HG02623 (cell line): Measurements from ENCODE around the gene SMYD1.
A peak's percentile ranks its signal among the peaks of the same experiment; 100 is the strongest.
"Not testable (repeated sequence)": the region's sequence is repeated elsewhere in the genome, so short reads cannot be mapped to it uniquely, and the experiment has no call there.

Experiments
- ATAC-seq: cut with Tn5 transposase; IDR thresholded peaks from one replicate; pipeline ENCODE4 v1.9.1; 2021; ENCODE audit warnings: moderate library complexity; ENCODE audit not compliant: unreplicated experiment

Gene SMYD1

GRCh38 chr2:88067598-88067997 is at the start of gene SMYD1:
Gene SMYD1 (plus strand): TSS chr2:88067825. CDS start chr2:88067865, 40 bp downstream.
- no peak for ATAC-seq

DNA sequence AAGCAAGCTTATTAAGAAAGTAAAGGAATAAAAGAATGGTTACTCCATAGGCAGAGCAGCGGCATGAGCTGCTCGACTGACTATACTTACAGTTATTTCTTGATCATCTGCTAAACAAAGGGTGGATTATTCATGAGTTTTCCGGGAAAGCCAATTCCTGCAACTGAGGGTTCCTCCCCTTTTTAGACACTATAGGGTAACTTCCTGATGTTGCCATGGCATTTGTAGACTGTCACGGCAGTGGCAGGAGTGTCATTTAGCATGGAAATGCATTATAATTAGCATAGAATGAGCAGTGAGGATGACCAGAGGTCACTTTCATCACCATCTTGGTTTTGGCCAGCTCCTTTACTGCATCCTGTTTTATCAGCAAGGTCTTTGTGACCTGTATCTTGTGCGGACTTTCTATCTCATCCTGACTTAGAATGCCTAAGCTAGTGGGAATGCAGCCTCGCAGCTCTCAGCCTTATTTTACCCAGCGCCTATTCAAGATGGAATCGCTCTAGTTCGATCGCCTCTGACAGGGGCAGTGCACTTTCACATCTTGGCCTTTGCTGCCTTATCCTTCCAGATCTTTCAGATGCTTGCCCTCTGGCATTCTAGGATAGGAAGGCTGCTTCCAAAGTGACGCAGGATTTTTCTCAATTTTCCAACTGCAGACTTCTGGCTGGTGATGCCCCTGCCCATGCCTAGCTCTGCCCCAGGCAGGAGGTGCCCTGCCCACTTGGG is 49.4 kb upstream of the SMYD1 start:
- not testable (repeated sequence) for ATAC-seq

DNA sequence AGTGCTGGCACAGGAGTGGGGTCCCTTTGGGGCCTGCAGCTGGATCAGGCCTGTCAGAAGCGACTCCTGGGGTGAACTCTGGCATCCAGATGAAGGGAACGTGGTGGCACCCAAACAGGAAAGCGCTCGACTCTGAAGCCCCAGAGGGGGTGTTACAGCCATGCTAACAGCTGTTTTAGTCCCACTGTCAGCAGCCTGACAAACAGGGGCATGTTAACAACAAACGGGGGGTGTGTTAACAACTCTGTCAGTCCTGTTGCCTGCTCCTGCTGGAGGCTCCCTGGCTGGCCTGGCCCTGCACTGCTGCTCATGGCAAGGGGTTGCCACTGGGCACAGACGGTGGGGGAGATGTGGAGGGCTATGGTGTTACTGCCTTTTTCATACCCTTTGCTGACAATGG is 48.7 kb upstream of the SMYD1 start:
- no peak for ATAC-seq

- ATAC-seq, result no peak
Measured at GRCh38 chr2:88019985-88020384, 47.6 kb upstream of the SMYD1 start.

- ATAC-seq, result no peak
Measured at GRCh38 chr2:88022669-88022921, 45.0 kb upstream of the SMYD1 start.

DNA sequence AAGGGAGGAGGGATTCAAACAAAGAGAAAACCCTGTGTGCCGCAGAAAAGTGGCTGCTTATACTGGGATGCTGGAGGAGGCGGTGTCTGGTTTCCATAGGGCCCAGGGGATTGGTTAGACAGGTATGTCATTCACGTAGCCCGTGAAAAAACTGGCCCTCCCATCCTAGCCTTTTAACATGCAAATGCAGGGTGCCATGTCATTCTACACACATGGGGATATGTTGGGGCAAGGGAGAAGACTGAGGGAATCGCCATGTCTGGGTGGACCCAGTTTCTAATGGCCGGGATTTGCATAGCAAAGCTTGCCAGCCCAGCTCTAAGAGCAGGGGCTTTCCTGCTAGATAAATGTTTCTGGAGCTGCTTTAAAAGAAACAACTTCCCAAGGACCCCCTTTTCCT is 43.1 kb upstream of the SMYD1 start:
- ATAC-seq, result no peak

- ATAC-seq, result peak; percentile 44
Measured at GRCh38 chr2:88027697-88028389, 39.8 kb upstream of the SMYD1 start.

GRCh38 chr2:88028931-88029330 is 38.7 kb upstream of the SMYD1 start:
- no peak for ATAC-seq

GRCh38 chr2:88032070-88032702 is 35.4 kb upstream of the SMYD1 start:
- no peak for ATAC-seq

DNA sequence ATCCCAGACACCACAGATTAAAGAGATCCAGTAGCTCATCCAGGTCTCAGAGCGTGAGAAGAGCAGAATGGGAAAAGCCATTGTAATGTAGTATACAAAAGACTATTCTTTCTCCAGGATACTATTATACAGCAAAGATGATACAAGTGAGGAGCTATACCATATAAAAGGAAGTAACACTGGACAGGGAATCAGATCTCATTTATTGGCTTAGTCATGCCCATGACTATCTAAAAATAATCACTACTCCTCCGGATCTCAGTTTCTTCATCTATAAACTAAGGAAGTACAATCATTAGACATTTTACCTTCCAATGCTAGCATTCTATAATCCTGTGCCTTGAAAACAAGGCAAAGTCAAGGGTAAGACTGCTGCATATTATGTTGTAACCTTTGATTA is 31.4 kb upstream of the SMYD1 start:
- ATAC-seq, result no peak

- no peak for ATAC-seq
Measured at GRCh38 chr2:88036606-88037005, 31.0 kb upstream of the SMYD1 start.

GRCh38 chr2:88038263-88039105 is 29.1 kb upstream of the SMYD1 start:
- no peak for ATAC-seq

DNA sequence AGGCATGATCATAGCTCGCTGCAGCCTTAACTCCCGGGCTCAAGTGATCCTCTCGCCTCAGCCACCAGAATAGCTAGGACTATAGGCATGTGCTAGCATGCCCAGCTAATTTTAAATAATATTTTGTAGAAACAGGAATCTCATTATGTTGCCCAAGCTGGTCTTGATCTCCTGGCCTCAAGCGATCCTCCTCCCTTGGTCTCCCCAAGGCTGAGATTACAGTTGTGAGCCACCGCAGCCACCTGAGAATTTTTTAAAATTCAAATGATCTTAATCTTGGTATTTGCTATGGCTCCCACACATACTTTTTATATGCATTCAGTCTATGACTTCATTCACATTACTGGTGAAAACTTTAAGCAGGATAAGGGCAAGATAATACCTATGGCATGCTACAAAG is 25.1 kb upstream of the SMYD1 start:
- no peak for ATAC-seq

GRCh38 chr2:88045561-88045960 is 22.1 kb upstream of the SMYD1 start:
- ATAC-seq, result not testable (repeated sequence)

GRCh38 chr2:88048541-88048940 is 19.1 kb upstream of the SMYD1 start:
- no peak for ATAC-seq

- no peak for ATAC-seq
Measured at GRCh38 chr2:88049622-88050021, 18.0 kb upstream of the SMYD1 start.

DNA sequence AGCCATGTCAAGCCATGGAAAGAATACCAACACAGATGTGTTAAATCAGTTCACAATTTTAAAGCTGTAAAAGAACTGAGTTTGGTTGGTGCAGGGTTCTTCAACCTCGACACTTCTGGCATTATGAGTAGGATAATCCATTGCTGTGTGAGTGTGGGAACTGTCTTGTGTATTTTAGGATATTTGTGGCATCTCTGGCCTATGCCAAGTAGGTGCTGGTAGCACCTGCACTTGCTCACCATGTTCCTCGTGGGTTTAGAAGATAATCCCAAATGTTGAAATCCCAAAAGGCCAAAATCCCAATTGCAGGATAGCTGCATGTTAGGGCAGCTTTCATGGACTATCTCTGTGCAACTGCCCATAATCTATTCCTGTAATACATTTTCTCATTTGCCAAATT is 15.8 kb upstream of the SMYD1 start:
- ATAC-seq, result no peak

DNA sequence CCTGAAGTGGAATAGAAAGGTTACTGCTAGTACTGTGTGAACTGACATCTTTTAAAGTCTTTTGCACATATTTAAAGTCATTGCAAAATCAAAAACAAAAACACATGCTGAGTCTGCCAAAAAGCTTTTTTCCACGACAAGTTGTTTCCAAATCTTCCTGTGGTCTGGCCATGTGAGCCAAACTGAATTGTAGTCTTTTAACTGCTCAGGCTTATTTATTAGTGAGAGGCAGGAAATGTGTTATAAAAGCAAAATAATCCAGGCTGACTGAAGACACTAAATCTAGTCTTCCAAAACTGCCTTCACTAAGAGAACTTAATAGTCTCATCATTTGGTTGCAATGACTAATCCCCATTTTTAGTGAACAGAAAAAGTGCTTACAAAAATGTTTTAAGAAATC is 14.3 kb upstream of the SMYD1 start:
- no peak for ATAC-seq

GRCh38 chr2:88053934-88054781 is 13.5 kb upstream of the SMYD1 start:
- ATAC-seq, result no peak

DNA sequence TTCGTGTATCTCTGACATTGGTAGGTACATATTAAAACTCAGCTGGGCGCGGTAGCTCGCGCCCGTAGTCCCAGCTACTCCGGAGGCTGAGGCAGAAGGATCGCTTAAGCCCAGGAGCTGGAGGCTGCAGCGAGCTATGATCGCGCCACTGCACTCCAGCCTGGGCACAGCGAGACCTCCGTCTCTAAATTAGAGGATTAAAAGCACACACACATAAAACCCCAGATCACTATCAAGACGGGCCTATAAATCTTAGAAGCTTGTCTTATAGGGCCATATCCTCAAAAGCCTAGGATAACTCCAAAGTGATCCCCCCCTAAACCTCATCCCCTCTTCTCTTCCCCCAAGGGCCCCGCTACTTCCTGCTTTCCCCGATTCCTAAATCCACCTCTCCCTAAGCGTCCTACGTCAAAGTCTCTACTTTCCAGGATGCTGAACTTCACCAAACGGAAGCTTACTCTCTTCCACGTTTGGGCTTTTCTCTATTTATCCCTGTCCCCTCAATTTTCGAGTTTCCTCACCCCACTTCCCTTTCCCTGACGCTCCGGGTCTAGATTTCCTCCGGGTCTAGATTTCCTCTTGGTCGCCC is 12.7 kb upstream of the SMYD1 start:
- no peak for ATAC-seq
